GM18526 (cell line): Measurements from ENCODE around the gene MGRN1.

Source experiments
- POLR2A ChIP-seq: IDR thresholded peaks from 3 replicates; pipeline ENCODE4 v1.6.1; 2011; ENCODE audit not compliant: insufficient read length; ENCODE audit errors: extremely low read depth

The MGRN1 gene

DNA sequence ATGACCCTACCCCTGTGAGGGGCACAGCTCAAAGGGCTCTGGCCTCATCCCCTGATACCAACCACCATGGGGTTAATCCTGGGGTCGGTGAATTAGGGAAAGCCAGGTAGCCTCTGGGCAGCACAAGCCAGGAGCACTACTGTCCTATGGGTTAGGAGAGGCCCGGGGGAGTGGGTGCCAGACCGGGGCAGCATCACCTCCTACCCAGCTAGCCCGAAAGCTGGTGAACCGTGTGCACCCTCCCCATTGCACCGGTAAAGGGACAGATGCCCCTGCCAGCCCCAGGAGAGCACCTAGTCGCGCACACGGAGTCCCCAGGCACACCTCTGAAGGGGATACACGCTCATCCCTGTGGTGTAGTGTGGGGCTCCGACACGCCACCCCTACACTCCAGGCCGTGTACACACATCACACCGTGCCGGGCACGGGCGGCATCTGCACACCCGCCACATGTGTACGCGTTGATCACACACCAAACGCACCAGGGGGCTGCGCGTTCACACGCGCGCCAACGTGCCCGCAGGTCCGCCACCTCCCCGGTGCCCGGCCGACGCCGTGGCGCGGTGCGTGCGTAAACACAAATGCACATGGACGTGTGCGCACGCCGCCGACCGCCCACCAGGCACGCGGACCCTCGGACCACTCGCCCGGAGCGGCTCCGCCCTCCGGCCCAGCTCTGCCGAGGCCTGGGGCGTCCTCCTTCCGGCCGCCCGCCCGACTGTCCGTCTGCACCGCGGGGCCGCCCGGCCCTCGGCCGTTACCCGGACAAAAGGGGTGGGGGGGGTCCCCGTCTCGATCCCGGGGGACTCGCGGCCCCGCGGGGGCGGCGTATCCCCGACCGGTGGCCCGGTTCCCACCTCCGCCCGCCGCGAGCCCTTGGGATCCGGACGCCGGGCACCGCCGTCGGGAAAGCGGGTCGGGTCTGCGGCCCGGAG is 10.7 kb upstream of the MGRN1 start:
- no peak for TF ChIP-seq POLR2A

DNA sequence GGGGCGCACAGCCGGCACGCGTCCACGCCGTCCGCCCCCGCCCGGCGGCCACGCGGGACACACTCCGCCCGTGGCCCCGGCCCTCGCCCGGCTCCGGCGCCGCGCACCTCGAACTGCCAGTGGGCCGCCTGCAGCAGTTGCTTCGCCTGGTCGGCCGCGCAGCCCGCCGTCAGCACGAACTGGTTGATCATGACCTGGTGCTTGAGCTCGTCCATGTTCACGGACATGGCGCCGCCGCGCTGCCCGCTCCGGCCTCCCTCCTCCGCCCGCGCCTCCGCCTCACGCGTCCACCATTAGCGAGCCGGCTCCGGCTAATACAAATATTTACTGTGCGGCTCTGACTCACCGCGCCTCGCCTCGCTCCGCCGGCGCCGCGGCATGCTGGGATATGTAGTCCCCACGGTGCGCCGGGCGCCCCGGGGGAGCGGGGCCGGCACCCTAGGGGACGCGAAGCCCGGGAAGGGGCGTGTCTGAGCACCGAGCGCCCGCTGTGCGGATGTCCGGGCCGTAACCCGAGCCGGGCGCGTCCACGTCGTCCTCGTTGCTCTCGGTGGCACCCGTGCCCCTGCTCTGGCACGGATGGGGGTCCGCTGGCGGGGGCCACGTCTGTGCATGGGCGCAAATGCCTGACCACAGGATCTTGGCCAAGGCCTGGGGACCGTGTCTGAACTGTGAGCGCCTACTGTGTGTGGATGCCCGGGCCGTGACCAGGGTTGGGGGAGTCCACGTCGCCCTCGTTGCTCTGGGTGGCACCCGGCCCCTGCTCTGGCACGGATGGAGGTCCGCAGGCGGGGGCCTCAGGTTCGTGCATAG is 9.8 kb upstream of the MGRN1 start, which contains the start of gene UBALD1:
UBALD1 (minus strand) TSS at position 318 of the 813 bp plus-strand sequence; CDS start at position 227, 91 bp downstream.
- TF ChIP-seq POLR2A, result peak; percentile 71

DNA sequence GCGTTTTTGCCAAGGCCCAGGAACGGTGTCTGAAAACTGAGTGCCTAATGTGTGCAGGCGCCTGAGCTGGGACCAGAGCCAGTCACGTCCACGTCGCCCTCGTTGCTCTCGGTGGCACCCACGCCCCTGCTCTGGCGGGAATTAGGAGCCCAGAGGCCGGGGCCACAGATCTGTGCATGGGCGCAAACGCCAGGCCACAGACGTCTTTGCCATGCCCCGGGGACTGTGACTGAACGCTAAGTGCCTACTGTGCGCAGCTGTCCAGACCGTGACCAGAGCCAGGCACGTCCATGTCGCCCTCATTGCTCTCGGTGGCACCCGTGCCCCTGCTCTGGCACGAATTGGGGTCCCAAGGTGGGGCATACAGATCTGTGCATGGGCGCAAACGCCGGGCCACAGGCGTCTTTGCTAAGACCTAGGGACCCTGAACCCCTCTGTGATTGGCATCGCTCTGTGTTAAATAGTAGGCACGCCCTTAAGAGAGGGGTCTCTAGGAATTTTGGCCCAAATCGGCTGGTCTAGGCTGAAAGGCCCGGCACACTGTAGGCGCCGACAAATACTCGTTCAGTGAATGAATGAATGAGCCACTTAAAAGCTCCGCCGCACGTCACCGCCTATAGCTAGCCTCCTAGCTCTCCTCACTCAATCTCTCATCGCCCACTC is 9.1 kb upstream of the MGRN1 start:
- no peak for TF ChIP-seq POLR2A

DNA sequence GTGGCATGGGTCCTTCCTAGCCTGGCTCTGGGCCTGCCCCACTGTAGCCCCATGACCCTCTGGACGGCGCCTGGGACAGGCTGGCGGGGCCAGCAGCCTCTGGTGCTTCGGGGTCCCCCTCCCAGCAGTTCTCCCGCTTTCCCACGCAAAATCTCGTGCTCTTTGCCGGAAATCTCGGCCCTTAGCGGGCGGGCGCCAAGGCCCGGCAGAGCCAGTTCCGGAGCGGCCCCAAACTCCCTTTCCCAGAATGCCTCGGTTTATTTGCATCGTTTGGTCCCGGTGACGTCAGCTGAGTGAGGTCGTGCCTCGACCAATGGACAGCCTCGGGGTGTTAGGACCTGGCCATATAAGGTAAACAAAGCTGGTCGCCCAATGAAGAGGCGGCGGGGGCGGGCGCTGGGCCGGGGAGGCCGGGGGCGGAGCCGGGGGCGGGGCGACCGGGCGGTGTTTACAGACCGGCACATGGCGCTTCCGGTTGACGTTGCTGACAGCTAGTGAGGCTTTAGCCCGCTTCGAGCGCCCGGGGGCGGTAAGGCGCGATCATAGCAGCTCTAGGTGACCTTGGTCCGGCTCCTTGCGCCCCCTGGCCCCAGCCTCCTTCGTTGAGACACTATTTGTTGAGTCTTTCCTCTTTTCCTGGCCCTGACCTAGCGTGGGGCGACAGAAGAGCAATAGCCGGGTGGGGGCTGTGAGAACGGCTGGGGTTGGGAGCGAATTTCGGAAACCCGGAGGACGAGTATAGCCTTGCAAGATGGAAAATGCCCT is 8.4 kb upstream of the MGRN1 start:
- TF ChIP-seq POLR2A, result peak; percentile 54

DNA sequence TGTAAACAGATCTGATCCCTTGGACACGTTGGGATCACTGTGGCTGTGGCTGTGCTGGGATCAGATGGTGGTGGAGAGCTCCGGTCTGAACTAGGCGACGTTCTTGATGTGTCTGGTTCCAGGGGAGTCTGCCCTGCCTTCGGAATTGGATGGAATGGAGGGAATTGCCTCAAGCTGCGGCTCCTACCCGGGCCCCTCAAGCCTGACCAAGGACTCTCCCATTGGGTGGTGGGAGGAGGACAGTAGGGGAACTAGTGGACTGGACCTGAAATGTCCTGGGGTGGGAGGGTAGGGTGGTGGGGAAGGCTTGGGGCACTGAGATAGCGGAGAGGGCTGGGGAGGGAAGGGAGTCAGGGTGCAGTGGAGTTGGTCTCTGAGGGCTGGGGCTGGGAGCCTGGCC is 6.7 kb upstream of the MGRN1 start:
- TF ChIP-seq POLR2A, result no peak

DNA sequence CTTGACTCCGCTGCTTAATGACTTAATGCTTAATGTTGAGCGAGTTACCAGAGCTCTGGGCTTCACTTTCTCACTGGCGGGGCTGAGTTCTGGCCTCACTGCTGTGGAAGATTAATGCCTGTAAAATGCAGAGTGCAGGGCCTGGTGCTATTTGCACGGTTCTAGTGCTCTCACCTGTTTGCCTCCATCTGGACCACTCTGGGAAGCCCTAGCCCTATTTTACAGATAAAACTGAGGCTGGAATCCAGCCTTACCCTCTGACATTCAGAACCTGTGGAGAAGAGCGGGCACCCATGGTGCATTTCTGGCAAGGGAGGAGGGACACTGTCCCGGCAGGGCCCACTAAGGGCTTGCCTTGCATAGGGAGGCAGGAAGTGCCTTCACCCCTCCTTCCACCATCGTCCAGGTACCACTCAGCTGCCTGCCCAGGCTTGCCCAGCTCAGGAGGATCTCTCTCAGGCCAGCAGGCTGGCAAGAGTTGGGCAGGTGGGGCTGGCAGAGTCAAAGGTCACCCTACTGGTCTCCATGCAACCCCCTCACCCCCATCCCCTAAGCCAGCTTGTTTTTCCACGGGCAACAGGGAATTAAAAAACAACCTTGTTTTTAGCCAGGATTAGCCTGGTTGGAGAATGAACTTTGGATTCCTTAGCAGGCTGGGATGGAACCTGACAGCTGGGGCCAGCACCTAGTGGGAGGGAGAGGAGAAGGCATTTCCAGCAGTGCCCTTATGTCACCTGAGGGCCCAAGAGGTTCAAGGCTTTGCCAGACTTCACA is 5.8 kb upstream of the MGRN1 start:
- TF ChIP-seq POLR2A, result no peak

DNA sequence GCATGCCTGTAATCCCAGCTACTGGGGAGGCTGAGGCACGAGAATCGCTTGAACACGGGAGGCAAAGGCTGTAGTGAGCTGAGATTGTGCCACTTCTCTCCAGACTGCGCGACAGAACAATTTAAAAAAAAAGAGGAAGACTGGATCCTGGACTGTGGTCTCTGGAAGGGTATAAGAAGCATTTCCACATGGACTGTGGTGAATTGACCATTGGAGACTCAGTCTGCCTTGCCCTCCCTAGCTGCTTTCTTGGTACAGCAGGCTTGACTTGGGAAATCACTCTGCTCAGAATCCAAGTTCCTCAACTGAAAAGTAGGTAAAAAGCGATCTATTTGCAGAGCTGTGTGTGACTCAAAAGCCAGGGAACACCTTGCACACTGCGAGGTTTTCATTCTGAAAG is 1.0 kb upstream of the MGRN1 start:
- no peak for TF ChIP-seq POLR2A

DNA sequence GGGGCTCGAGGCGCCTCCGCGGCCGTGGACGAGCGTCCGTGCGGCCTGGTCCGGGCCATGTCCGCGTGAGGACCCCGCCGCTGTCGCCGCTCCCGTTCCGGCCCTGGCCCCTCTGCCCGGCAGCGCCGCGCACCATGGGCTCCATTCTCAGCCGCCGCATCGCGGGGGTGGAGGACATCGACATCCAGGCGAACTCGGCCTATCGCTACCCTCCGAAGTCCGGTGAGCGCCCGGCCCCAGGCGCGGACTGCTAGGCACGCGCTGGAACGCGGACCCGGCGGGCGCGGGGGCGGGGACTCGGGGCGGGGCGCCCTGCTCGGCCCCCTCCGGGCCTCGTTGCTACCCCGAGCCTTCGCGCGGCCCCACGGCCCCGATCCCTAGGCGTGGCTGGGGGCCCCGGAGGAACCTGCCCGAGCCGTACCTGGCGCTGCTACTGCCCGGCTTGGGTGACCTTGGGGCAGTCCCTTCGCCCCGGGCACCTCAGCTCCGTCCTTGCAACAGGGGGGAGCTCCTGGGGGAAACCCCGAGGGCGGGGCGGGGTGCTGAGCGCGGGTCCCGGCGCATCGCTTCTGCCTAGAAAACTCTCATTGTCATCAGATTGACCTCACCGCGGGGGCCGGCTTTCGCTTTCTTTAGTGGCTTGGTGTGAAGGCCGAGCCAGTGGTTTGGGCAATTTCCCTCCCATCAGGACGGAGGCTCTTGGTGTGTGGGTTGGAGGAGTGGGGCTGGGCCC is 367 bp downstream of the MGRN1 start:
- TF ChIP-seq POLR2A, result peak; percentile 83

DNA sequence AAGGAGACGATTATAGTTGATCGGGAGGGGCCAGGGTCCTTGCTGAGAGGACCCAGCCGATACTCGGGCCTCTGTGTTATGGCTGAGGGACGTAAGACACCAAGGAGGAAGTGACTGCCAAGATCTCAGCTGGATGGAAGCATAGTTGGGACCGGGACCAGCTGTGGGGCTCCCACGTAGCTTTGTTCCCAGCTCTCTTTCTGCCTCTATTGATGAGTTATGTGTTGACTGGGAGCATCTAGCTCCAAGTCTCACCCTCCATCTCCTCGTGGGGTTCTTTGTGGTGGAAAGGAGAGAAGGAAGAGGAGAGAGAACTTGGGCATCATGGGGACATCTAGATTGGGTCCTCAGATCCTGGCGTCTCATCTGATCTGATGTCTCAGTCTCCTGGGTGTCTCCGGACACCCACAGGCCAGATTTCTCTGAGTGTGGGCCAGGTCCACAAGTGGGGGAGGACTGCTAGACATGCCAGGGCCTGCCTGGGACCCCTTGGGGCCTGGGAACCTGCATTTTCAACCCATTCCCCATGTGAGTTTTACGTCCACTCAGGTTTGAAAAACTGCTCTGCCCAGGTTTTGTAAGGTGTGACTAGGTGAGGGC is 1.0 kb downstream of the MGRN1 start:
- TF ChIP-seq POLR2A, result no peak

DNA sequence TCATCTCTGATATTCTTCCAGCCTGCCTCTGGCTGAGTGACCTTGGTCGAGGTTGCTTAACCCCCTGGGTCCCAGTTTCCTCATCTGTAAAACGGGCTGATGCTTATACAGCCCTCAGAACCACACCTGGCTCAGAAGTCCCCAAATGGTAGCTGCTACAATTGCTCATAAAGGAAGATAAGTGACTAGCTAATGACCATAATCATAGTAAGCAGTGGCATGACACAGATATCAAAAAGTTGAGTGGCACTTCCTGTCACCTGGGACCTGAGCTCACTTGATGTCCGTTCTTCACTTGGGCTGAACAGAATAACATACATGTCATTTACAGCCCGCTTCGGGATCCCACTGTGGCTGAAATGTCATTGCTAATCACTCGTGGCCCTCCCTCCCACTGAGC is 1.8 kb downstream of the MGRN1 start:
- no peak for TF ChIP-seq POLR2A

DNA sequence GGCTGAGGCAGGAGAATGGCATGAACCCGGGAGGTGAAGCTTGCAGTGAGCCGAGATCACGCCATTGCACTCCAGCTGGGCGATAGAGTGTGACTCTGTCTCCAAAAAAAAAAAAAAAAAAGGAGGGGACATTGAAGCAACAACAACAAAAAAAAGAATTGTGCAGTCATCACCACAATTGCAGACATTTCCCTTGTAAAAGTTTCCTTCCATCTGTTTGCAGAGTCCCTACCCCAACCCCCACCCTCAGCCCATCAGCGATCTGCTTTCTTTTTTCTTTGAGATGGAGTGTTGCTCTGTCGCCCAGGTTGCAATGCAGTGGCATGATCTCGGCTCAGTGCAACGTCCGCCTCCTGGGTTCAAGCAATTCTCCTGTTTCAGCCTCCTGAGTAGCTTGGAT is 3.7 kb downstream of the MGRN1 start:
- TF ChIP-seq POLR2A, result no peak

DNA sequence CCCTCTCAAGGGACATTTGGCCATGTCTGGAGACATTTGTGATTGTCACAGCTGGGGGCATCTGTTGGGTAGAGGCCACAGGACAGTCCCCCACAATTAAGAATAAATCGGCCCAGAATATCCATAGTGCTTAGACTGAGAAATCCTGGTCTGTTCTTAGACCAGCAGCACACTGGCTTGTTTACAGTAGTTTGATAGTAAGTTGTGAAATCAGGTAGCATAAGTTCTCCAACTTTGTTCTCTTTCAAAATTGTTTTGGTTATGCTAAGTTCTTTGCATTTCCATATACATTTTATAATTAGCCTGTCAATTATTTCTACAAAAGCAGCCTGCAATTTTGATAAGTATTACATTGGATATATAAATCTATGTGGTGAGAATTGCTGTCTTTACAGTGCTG is 6.8 kb downstream of the MGRN1 start:
- no peak for TF ChIP-seq POLR2A
